Astrocyte (in vitro differentiated cells and primary cell): ENCODE results near the gene ACSL1.

Experiments
- CTCF ChIP-seq: IDR thresholded peaks from 2 replicates; pipeline ENCODE4 v1.5.1; 2011; ENCODE audit warnings: low read depth, mild to moderate bottlenecking, inconsistent platforms, low read length, moderate library complexity; ENCODE audit not compliant: insufficient read depth
- EZH2 ChIP-seq: IDR thresholded peaks from 2 replicates; pipeline ENCODE4 v1.6.1; 2012; ENCODE audit warnings: mild to moderate bottlenecking, low read length, inconsistent platforms; ENCODE audit not compliant: insufficient read depth

- TF ChIP-seq CTCF (no peak), EZH2 (no peak)
Measured at GRCh38 chr4:184811526-184812198, 14.1 kb downstream of the ACSL1 start.
